GM19463 (cell line): ENCODE measurements around the gene MAPK9.
"Not testable (repeated sequence)": the region's sequence is repeated elsewhere in the genome, so short reads cannot be mapped to it uniquely, and the experiment has no call there.

Experiments used
- ATAC-seq: cut with Tn5 transposase; IDR thresholded peaks from one replicate; pipeline ENCODE4 v1.9.1; 2021; ENCODE audit warnings: mild to moderate bottlenecking, moderate library complexity; ENCODE audit not compliant: unreplicated experiment

The MAPK9 gene

GRCh38 chr5:180238631-180239030 lies 53.3 kb downstream of the MAPK9 start:
- ATAC-seq, result no peak

DNA sequence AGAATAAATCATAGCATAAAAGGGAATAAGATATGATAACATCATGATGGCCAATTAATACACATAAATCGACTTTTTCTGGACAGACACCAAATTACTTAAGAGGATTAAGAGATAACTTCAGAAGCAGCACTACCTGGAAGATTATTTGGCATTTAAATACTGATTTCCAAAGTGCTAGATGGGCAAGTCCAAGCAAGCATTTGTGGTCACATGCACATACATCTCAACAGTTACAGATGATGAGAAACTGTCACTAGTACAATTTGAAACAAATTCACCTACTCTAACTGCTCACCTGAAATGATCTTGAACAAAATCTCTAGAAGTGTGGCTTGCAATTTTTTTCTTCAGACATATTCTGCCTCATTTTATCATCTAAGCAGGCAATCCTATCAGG lies 56.0 kb downstream of the MAPK9 start:
- ATAC-seq, result no peak

- no peak for ATAC-seq
Measured at GRCh38 chr5:180235077-180235476, 56.8 kb downstream of the MAPK9 start.

DNA sequence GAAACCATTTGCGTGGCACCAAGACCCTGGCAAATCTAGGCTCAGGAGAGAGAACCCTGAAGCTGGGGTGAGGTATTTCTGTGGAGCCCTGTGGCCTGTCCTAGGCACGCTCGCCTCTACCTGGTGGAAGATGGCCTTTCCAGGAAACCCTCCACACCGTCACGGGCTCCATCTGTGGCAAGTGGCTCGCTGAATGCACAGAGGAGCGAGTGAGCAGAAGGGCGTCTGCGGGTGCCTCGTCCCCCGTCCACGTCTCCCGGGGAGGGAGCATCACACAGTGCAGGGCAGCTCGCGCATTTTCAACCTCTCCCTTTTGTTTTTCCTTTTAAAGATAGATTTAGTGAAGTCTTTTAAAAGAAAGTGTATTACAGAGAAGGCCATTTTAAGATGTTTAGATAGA lies 57.6 kb downstream of the MAPK9 start:
- no peak for ATAC-seq

GRCh38 chr5:180233729-180234128 lies 58.2 kb downstream of the MAPK9 start:
- ATAC-seq, result no peak

DNA sequence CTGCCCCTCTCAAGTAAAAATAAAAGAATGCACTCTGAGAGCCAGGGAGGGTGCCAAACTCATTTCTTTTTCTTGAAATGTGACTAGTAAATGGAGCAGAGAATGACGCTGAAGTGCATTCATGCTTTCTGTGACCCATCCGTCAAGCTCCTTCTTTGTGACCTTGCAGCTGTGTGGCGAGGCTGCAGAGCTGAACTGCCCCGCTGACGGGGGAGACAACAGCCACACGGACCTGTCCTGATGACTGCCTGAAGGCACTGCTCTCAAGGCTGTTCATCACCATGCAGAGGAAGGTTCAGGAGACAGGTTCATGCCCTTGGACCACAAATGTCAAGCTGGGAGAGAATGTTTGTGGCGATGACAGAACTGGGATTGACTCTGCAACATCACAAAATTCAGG lies 61.9 kb downstream of the MAPK9 start:
- no peak for ATAC-seq

GRCh38 chr5:180222056-180222455 lies 69.8 kb downstream of the MAPK9 start:
- no peak for ATAC-seq

DNA sequence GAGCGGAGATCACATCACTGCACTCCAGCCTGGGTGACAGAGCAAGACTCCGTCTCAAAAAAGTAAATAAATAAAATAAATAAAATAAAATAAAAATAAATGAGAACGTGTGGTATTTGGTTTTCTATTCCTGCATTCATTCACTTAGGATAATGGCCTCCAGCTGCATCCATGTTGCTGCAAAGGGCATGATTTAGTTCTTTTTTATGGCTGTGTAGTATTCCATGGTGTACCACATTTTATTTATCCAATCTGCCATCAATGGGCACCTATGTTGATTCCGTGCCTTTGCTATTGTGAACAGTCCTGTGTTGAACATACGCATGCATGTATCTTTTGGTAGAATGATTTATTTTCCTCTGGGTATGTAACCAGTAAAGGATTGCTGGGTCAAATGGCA lies 74.1 kb downstream of the MAPK9 start:
- no peak for ATAC-seq

- no peak for ATAC-seq
Measured at GRCh38 chr5:180216646-180217171, 75.2 kb downstream of the MAPK9 start.

DNA sequence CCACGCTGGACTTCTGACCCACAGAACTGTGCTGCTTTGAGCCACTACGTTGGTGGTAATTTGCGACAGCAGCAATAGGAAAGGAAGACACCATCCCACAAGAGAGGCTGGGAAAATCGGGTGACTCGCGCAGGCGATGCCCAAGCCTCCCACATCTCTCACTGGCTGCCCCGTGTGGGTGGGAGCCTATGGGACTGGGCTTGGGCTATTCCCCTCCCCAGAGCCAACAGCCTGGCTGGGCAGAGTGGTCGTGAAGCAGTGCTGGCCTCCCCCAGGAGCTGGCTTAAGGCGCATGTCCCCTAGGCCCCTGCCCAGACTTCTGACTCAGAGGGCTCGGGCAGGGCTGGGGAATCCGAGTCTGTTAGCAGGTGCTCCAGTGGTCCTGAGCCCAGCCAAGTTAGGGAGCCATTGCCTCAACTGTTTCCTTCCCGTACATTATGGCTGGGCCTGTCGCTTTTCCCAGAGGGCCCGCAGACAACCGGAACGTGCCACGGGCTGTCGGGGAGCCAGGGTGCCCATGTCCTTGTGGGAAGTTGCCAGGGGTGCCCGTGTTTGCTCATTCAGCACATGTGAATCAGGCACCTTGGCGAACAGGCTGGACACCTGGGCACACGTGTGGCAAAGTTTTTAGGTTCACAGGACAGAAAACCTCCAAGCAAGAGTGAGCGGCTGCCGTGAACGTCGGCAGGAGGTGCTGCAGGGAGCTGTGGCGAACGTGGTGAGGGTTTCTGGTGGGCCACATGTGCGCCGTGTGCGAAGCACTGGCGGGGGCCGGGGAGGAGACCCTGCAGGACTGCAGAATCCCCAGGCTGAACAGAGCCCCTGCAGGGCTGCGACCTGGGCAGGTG lies 75.9 kb downstream of the MAPK9 start:
- no peak for ATAC-seq

DNA sequence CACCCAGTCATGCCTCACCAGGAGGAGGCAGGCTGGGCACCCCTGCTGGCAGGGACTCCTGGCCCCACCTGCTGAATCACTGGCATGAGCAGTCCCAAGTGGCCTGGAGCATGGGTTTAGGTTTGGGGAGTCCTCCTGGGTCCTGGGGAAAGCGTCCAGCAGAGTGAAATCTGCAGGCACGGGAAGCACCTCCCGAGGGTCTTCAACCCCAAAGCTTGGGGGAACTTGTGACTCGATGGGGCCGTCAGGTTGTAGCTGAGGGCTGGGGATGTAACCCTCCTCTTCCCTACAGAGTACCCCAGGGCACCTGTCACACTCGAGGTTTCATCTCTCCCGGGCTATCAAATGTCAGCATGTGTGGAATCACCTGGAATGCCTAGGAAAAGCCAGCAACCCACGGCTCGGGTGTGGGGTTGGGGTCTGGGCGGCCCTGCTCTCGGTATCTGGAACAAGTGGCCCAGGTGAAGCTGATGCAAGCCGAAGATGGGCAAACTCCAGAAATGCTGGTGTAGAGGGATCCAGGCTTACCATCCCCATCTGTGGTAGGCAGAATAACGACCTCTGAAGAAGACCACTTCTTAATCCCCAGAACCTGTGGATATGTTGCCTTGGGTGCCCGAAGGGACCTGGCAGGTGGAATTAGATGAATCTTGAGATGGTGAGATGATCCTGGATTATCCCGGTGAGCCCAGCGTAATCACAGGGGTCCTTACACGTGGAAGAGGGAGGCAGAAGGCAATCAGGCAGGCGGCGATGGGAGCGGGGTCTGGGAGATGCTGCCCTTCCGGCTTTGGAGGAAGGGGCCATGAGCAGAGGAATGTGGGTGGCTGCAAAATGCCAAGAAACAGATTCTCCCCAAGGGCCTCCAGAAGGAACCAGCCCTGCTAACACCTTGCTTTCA lies 76.8 kb downstream of the MAPK9 start:
- ATAC-seq, result no peak

DNA sequence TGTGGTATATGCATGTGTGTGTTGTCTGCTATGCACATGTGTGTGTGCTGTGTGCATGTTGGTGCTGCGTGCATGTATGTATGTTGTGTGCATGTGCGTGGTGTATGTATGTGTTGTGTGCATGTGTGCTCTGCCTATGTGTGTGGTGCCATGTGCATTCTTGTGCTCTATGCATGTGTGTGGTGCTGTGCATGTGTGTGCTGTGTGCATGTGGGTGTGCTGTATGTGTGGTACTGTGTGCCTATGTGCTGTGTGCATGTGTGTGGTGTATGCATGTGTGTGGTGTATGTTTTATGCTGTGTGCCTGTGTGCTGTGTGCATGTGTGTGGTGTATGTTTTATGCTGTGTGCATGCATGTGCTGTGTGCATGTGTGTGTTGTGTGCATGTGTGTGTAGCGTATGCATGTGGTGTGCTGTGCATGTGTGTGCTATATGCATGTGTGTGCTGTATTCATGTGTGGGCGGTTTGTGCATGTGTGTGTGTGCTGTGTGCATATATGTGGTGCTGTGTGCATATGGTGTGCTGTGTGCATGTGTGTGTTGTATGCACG lies 78.2 kb downstream of the MAPK9 start:
- ATAC-seq, result no peak

GRCh38 chr5:180213256-180213600 lies 78.7 kb downstream of the MAPK9 start:
- no peak for ATAC-seq

DNA sequence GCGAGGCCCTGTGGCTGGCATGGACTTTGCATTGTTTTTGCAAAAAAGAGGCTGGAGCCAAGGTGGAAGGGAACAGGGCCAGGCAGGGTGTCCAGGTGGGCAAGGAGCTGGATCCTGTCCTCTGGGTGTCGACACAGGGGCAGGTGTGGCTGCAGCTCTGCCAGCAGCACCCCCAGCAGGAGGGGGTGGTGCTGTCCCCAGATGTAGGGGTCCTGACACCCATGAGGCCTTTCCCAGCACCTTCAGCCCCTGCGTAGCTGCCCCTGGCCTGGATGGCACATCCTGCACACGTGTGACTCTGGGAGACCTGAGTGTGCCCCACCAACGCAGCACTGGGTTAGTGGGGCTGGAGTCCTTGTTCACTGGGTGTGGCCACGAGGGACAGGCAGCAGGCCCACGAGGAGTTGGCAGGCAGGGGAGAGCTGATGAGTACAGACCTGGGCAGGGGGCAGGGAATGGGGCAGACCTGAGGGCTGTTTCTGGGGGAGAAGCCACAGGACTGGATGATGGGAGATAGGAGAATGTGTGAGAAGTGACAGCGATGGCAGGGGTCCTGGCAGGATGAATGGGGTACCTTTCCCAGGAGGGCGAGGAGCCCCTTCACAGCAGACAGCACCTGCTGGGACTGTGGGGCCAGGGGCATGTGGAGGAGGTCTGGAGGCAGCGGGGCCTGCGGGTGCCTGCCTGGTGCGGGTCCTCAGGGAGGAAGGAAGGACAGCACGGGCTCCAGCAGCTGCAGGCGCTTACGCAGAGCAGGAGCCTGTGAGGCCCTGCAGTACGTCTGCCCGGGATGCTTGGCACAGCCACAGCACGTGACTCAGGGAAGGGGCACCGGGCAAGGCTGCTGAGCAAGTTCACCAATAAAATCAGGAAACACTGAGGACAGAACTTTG lies 79.3 kb downstream of the MAPK9 start:
- ATAC-seq, result no peak

DNA sequence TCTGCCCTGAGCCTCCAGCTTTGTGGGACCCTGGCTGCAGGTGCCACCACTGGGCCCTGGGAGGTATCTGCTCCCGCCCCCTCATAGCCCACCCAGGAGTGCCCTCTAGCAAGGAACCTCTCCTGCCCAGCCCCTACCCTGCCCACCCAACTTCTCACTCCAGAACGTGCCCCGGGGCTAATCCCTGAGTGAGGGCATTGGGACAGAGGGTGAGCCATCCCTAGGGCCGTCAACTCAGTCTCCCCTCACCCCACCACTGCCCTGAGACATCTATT lies 80.2 kb downstream of the MAPK9 start:
- no peak for ATAC-seq

DNA sequence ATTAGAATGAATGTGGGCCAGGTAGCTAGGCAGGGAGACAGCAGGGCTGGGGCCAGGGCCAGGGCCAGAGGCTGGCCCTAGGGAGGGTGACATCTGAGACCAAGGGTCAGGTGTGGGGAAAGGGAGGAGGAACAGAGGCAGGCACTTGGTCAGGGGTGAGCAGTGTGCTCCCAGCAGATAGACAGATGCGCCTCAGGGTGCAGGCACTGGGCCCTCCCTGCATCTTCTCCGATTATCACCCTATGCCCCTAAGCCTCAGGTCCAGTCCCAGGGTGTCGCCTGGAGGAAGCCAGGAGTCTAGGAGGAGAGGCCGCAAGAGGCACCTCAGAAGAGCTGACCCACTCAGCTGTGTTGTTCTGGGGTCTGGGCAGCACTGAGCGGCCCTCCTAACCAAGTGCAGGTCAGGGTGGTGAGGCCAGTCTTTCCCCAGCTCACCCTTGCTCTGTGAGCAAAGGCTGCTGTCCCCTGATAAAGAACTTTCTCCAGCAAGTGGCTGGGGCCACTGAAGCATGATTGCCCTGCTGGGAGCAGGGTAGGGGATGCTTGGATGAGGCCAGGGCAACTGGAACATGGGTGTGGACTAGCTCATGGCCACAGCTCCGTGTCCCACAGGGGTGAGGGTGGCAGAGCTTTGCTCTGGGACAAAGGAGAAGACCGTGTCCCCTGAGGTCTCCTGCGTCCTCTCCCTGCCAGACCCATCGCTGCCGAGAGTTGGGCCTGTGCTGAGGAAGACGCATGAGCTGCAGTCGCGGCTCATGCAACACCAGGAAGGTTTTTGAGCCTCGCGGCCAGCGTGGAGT lies 80.7 kb downstream of the MAPK9 start:
- no peak for ATAC-seq

DNA sequence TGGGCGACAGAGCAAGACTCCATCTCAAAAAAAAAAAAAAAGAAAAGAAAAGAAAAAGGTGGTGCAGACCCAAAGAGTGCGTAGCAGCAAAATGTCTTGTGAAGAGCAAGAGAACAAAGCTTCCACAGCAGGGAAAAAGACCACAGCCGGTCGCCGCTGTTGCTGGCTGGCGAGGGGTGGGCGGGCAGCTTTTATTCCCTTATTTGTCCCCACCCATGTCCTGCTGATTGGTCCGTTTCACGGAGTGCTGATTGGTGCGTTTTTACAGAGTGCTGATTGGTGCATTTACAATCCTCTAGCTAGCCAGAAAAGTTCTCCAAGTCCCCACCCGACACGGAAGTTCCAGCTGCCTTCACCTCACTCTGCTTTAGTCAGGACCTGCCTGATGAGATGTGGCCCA lies 81.8 kb downstream of the MAPK9 start:
- not testable (repeated sequence) for ATAC-seq

GRCh38 chr5:180209137-180209581 lies 82.7 kb downstream of the MAPK9 start, which contains the start of gene RASGEF1C:
Gene RASGEF1C, minus strand, starts transcription at chr5:180209211. Its CDS starts 71,159 bp downstream, at chr5:180138052.
- peak; percentile 87 for ATAC-seq

DNA sequence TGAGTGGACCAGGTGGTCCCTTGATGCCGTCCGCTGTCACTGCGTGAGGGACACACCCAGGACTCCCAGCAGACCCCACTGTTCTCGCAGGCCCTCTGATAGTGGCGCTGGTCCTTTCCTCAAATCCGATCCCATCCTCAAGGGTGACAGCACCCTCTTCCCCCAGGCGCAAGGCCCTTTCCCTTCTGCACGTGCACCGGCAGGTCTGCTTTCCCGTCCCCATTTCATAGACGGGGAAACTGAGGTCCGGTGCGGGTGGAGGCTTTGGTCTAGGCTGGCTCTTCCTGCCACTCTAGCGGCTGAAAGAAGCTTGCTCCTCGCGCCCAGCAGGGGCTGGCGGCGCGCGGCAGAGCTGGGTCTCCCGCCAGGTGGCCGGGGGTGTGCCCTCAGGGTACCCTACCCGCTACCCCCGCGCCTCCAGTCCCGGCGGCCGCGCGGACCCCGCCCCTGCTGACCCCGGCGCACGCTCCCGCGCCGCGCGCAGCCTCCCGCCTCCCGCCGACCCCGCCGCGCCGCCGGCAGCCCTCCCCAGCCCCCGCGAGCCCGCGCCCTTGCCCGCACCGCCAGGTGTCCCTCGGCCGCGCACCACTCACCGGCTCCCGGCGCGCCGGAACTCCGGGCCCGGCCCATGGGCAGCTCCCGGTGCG lies 83.3 kb downstream of the MAPK9 start:
- ATAC-seq, result peak; percentile 36
